ENCODE data around the gene AFF3.

DNA sequence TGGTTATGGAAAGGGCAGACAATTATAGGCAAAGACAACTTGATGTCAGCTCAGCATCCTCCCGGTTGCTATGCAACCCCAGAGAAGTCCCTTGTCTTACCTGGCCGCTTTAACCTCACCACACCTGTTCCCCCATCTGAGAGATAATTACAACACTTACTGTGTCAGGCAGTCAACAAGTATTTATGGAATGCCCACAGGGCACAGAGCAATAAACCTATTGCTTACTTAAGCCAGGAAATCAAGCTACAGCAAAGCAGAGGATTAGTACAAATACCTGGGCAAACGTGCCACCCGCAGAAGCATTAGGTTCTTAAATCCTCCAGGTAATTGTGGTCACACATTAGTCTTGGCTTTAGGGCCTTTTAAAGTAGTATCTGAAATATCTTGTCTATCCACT is 332.2 kb downstream of the AFF3 start:
- TF ChIP-seq, protein P1, sequence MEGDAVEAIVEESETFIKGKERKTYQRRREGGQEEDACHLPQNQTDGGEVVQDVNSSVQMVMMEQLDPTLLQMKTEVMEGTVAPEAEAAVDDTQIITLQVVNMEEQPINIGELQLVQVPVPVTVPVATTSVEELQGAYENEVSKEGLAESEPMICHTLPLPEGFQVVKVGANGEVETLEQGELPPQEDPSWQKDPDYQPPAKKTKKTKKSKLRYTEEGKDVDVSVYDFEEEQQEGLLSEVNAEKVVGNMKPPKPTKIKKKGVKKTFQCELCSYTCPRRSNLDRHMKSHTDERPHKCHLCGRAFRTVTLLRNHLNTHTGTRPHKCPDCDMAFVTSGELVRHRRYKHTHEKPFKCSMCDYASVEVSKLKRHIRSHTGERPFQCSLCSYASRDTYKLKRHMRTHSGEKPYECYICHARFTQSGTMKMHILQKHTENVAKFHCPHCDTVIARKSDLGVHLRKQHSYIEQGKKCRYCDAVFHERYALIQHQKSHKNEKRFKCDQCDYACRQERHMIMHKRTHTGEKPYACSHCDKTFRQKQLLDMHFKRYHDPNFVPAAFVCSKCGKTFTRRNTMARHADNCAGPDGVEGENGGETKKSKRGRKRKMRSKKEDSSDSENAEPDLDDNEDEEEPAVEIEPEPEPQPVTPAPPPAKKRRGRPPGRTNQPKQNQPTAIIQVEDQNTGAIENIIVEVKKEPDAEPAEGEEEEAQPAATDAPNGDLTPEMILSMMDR (IDR thresholded peaks at IDR 0.05; ENCODE audit: extremely low read depth in 1 of 2, insufficient read depth in 1 of 2, low read depth in 1 of 2, low read length in 2 of 2) = no peak
- TF ChIP-seq POLR2A (IDR thresholded peaks at IDR 0.05; ENCODE audit: low read depth, low read length) (no peak), MYC (IDR thresholded peaks at IDR 0.05; ENCODE audit: low read depth, low read length) (no peak), EZH2 (IDR thresholded peaks at IDR 0.05; ENCODE audit: borderline replicate concordance, low read depth, low read length, severe bottlenecking) (no peak), POLR2AphosphoS5 (IDR thresholded peaks at IDR 0.05; ENCODE audit: insufficient read depth, low read depth, low read length) (no peak), GATA2 (IDR thresholded peaks at IDR 0.05; ENCODE audit: insufficient read depth, insufficient read length, low read depth, low read length) (no peak), JUN (IDR thresholded peaks at IDR 0.05; ENCODE audit: borderline replicate concordance, insufficient read depth, insufficient read length, low read depth) (no peak), FOS (IDR thresholded peaks at IDR 0.05; ENCODE audit: borderline replicate concordance, insufficient read depth, low read length) (no peak)
- TF ChIP-seq, protein P2, sequence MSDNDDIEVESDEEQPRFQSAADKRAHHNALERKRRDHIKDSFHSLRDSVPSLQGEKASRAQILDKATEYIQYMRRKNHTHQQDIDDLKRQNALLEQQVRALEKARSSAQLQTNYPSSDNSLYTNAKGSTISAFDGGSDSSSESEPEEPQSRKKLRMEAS (IDR thresholded peaks at IDR 0.05; ENCODE audit: insufficient read depth, insufficient read length) = no peak
